ENCODE measurements around the gene KPNA4. TPM values are rescaled to one million over a fixed set of nuclear protein-coding genes. Genes with fewer than 3 reads are reported as not detected.

Gene KPNA4
- total RNA-seq, 1 donor from 2014 or later = 57.1 TPM

- no peak for DNase-seq (ENCODE audit: low spot score)
- Mint-ChIP-seq H3K27ac (ENCODE audit: unreplicated experiment) (no peak overlapping the region), H3K27me3 (ENCODE audit: unreplicated experiment) (peaks cover 6% of the 10 kb centered on the region), H3K4me3 (ENCODE audit: unreplicated experiment) (no peak overlapping the region), H3K36me3 (ENCODE audit: low read depth, unreplicated experiment) (peaks cover 4% of the 10 kb centered on the region), H3K4me1 (ENCODE audit: unreplicated experiment) (no peaks in the 10 kb centered on the region), H3K9me3 (ENCODE audit: unreplicated experiment) (no peaks in the 10 kb centered on the region)
- no peak for TF ChIP-seq CTCF (IDR thresholded peaks at IDR 0.05; ENCODE audit: unreplicated experiment)
Measured at GRCh38 chr3:160464321-160464720, 101.0 kb downstream of the KPNA4 start.

- Mint-ChIP-seq H3K4me3 (ENCODE audit: unreplicated experiment) (no peak overlapping the region), H3K9me3 (ENCODE audit: unreplicated experiment) (no peaks in the 10 kb centered on the region), H3K27ac (ENCODE audit: unreplicated experiment) (no peak overlapping the region), H3K4me1 (ENCODE audit: unreplicated experiment) (no peaks in the 10 kb centered on the region), H3K36me3 (ENCODE audit: low read depth, unreplicated experiment) (peaks cover 4% of the 10 kb centered on the region), H3K27me3 (ENCODE audit: unreplicated experiment) (peaks cover 6% of the 10 kb centered on the region)
- no peak for DNase-seq (ENCODE audit: low spot score)
- no peak for TF ChIP-seq CTCF (IDR thresholded peaks at IDR 0.05; ENCODE audit: unreplicated experiment)
Measured at GRCh38 chr3:160460033-160460432, 105.3 kb downstream of the KPNA4 start.

- Mint-ChIP-seq H3K9me3 (ENCODE audit: unreplicated experiment) (no peaks in the 10 kb centered on the region), H3K27me3 (ENCODE audit: unreplicated experiment) (peaks cover 6% of the 10 kb centered on the region), H3K27ac (ENCODE audit: unreplicated experiment) (no peak overlapping the region), H3K36me3 (ENCODE audit: low read depth, unreplicated experiment) (peaks cover 4% of the 10 kb centered on the region), H3K4me1 (ENCODE audit: unreplicated experiment) (no peaks in the 10 kb centered on the region), H3K4me3 (ENCODE audit: unreplicated experiment) (no peak overlapping the region)
- DNase-seq (ENCODE audit: low spot score) = no peak
- TF ChIP-seq CTCF (IDR thresholded peaks at IDR 0.05; ENCODE audit: unreplicated experiment) = no peak
Measured at GRCh38 chr3:160459450-160459970, 105.9 kb downstream of the KPNA4 start.

- peaks cover 4% of the 10 kb centered on the region for H3K36me3 Mint-ChIP-seq (ENCODE audit: low read depth, unreplicated experiment)
- no peaks in the 10 kb centered on the region for H3K9me3 Mint-ChIP-seq (ENCODE audit: unreplicated experiment)
- no peaks in the 10 kb centered on the region for H3K4me1 Mint-ChIP-seq (ENCODE audit: unreplicated experiment)
- DNase-seq (ENCODE audit: low spot score) = no peak
- H3K27me3 Mint-ChIP-seq (ENCODE audit: unreplicated experiment) = peaks cover 6% of the 10 kb centered on the region
- no peak overlapping the region for H3K4me3 Mint-ChIP-seq (ENCODE audit: unreplicated experiment)
- no peak overlapping the region for H3K27ac Mint-ChIP-seq (ENCODE audit: unreplicated experiment)
- TF ChIP-seq CTCF (IDR thresholded peaks at IDR 0.05; ENCODE audit: unreplicated experiment) = no peak
Measured at GRCh38 chr3:160458151-160458550, 107.2 kb downstream of the KPNA4 start.

GRCh38 chr3:160455846-160456245 is 109.5 kb downstream of the KPNA4 start:
- Mint-ChIP-seq H3K36me3 (ENCODE audit: low read depth, unreplicated experiment) (no peaks in the 10 kb centered on the region), H3K27me3 (ENCODE audit: unreplicated experiment) (peaks cover 2% of the 10 kb centered on the region), H3K4me3 (ENCODE audit: unreplicated experiment) (no peak overlapping the region), H3K9me3 (ENCODE audit: unreplicated experiment) (no peaks in the 10 kb centered on the region), H3K27ac (ENCODE audit: unreplicated experiment) (no peak overlapping the region), H3K4me1 (ENCODE audit: unreplicated experiment) (no peaks in the 10 kb centered on the region)
- TF ChIP-seq CTCF (IDR thresholded peaks at IDR 0.05; ENCODE audit: unreplicated experiment) = no peak
- DNase-seq (ENCODE audit: low spot score) = no peak
